AML-193 (cell line): ENCODE results near the gene TFCP2.

Source experiments
- DNase-seq, 2 experiments: peaks; one replicate each; lab custom pipeline; 2025; lab: John Stamatoyannopoulos, UW

The TFCP2 gene

DNA sequence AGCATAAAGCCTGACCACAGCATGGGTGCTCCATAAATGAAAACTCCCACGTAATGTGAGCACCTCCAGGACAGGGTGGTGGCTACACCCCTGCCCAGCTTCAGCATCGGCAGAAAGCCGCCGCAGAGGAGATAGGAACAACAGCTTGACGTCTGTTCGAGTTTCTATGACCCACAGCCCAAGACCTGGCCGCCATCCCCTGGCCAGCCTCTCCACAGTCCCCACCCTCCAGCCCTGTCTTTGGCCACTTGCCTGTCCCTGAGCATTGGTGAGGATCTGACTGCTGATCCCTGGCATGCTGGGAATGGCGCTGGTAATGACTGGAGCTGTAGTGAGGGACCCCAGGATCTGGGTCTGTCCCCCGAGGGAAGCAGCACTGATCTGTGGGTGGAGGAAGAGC is 23.6 kb upstream of the TFCP2 start:
- DNase-seq: no peak

DNA sequence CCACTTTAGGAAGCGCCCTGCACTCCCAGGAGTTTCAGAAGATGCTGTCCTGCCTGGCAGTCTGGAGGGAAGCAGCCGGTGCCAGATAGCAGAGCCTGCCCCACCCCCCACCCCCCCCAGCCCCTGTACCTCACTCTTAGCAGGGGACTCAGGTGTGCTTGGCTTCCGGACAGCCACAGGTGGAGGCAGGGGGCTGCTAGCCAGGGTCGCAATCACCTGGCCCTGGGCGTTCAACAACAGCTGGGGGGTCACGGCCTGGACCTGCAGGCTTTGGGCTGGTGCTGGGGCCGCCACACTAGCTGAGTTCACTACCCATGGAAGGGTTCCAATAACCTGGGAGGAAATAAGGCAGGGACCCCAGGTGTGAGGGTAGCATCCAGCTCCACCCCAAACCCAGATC is 22.9 kb upstream of the TFCP2 start:
- DNase-seq: no peak

DNA sequence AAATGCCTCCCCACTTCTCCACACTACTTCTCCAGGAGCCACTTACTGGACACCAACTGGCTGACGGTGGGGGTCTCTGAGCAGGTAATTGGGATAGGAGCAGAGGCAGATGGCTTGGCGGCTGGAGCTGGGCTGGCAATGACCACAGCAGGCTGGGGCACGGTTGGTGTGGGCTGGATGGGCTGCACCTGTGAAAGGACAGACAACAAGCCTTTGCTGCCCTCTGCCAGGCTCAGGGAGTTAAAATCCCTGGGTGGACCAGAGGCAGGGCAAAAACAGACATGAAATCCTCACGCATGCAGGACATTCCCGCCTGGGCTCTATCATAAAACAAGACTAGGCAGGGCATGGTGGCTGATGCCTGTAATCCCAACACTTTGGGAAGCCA is 19.3 kb upstream of the TFCP2 start:
- no peak for DNase-seq

DNA sequence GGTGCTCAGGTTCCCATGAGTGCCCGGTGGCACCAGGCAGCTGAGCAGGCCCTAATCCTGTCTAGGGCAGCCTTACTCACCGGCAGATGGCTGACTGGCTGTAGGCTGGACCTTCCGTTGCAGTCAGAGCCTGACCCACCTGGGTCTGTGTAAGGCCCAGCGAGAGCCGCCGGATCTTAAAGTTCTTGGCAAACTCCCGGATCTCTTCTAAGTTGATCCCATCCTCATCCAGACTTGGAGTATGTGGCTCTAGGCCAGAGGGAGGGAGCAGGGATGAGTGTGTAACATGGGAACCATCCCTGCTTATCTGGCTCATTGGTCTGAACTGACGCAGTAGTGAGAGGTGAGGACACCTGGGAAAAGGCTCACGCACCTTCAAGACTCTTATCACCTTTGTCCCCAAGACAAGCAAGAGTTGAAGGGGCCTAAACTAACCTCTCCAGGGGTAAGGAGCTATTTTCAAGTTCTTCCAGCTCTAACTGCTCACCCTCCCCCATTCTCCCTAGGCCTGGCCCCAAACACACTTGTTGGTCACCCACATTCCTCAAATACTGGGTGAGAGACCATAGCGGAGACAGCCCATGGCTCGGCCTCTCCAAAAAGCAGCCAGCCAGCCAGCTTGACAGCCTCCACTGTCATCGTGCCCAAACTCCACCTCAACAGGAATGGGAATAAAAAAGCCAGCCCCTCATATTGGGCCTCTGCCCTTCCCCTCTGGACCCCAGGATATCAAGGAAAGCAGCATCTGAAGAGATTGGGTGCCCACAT is 18.8 kb upstream of the TFCP2 start:
- DNase-seq: no peak

DNA sequence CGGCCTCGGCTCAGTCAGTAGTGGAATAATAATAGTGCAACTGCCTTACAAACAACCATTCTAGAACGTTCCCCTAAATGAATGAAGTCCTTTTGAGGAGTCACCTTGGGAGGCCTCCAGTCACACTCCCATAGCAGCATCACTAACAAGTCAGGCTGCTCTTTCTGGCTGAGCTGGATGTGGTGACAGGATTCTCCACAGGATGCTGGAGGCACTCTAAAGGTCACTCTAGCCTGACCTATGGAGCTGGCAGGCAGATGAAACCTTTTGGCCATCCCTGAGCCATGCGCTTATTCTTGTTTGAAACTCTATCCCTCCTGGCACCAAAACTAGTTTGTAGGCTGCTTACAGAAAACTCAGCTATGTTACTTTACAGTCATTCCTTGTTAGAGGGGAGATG is 17.9 kb upstream of the TFCP2 start:
- no peak for DNase-seq

DNA sequence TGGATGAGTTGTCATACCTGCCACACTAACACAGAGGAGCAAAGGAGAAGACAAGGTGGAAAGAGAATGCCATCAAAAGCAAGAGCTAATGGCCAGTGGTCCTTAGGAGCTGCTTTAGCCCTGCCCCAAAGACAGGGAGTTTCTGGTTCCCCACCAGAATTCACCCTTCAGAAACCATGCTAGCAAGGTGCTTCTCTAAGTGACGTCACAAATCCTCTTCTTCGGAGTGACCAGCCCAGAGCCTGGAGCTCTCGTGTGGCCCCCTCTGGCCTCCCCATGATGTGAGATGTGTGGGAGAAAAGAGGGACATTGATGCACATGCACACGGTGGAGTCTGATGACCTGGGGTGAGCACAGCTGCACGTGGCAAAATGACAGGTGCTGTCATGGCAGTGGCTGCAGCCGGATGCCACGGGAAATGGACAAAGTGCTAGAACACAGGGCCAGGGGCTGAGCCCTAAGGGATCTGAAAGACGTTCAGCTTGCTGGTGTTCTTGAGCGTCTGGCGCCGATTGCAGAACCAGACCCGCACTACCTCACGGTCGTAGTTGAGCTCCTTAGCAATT is 16.9 kb upstream of the TFCP2 start:
- no peak for DNase-seq

DNA sequence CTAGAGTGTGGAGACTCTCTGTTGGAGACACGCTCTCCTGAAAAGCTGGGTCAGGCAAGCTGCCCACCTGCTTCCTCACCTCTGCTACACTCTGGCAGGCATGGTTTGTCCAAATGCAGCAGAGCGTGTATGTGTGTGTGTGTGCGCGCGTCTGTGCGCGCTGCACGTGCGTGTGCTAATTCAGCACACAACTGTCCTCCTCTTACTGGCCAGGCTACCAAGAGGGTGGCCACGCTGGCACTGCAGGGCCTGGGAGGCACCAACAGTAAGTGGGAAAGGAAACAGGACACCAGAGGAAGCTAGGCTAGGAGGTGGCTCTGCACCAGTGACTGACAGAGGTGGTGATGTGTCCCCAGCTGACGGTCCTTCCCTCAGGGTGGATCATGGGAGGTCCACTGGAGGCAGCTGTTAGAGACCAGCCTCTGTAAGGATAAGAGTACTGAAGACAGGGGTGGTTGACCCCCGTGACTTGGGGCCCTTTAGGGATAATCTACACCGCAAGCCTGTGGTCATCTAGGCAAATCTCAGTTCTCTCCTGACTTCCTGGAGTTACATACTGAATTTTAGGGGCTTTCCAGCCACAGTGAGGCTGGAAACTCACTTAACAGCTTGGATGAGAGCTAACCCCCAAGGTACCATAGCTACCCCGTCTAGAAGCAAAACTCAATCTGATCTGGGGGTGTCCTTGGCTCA is 15.6 kb upstream of the TFCP2 start:
- DNase-seq: no peak

DNA sequence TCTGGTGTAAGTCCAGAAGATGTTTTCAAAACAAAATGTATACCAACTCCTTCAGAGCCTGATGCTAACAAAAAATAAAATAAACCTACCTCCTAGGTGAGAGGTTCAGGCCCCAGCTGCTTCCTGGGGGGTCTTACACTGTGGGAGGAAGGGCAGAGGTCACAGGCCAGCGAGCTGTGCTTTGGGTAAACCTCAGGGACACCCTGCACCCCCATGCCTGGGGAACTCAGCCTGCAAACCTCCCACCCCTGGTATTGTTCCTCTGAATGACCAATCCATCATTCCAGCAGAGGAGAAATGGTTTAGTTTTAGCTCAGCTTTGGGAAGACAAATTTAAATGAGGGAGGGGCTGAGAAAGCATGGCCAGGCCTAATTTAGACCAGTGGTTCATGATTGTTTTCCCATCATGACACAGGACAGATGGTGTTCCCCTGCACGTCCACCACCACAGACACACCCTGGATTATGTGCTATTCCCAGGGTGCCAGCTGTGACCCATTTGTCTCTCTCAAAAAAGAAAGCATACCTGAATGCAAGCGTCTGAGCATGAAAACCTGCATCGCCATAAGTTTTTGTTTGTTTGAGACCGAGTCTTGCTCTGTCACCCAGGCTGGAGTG is 14.5 kb upstream of the TFCP2 start:
- DNase-seq: no peak

DNA sequence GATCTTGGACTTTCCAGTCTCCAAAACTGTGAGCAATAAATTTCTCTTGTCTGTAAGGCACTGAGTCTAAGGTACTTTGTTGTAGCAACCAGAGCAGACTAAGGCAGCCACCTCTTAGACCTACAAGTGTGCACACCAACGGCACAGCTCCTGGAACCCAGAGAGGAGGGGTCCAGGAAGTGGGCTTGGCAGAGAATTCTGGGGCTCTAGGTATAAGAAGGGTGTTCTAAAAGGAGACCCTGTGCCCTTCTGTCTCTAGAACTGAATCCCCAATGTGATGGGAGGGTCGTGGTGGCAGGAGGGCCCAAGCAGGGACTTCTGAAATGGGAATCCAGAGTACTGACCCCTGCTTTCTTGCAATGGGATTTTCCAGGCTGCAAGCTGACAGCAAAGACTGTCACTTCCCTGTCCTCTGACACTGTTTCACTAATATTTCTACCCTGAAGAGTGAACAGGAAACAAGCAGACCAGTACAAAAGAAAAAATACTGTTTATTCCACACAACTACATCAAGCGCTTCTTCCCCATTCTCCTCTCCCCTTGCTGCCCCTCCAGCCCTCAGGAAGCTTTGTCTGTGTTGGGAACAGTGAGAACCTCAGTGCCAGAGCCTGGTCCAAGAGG is 13.6 kb upstream of the TFCP2 start:
- no peak for DNase-seq

DNA sequence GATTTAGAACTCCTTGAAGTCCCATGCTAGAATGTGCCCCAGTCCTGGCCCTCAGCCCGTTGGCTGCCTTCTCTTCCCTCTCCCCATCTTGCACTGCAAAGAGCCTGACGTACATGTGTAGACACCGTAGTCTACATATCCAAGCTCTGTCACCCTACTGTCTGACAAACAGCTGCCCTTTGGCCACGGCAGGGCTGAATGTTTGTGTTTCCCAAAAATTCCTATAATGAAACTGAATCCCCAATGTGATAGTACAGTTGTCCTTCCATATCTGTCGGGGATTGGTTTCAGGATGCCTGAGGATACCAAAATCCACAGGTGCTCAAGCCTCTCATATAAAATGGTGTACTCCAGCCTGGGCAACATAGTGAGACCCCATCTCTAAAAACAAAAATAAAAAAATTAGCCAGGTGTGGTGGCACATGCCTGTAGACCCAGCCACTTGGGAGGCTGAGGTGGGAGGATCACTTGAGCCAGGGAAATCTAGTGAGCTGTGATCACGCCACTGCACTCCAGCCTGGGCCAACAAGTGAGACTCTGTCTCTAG is 12.3 kb upstream of the TFCP2 start:
- no peak for DNase-seq

DNA sequence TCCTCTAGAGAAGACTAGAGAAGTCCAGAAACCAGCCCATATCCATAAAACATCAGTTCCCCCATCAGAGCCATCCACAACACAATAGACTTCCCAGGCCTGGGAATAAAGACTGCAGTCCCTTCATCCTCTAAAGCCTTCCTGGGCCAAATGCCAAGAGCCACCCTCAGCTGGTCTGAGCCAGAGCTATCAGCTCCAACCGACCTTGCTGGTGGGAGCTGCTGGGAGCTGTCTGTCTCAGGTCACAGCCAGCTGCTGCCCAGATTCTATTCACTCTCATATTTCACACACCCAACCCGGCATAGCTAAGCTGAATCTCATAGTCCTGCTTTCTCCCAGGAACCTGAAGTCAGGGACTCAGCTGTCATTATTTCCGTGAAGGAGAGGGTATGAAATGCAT is 10.9 kb upstream of the TFCP2 start:
- no peak for DNase-seq

DNA sequence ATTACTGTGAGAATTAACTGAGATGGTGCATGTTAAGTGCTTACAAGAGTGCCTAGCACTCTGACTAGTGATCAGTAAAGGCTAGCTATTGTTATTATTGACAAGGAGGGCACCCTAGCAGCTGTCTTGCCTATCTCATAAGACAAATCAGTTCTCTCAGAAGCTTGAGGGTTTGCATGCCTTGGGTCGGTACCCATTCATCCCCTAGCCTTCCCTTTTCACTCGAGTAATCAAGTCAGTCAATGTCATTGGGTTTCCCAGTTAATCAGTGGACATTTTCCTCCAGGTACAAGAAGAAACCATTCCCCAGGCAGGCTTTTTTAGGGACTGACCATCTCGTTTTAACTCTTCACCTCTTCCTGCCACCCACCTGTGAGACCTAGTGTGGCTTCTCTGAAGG is 10.4 kb upstream of the TFCP2 start:
- no peak for DNase-seq

DNA sequence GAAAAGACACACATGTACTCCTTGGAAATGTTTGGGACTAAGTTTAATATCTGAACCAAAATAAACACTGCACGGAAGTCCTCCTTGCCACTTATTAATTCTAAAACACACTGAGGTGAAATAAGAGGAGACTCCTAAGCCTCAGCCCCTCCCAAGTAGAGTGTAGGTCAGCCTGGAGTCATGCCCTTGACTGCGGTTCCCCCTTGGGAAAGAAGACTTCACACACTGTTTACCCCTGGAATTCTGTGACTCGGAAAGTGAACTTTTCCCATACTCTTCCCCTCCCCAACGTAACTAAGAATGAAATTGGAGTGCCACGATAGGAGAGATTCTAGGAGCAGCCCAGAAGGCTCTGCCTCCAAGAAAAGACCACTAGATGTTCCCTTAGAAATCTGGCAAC is 8.6 kb upstream of the TFCP2 start:
- DNase-seq: no peak

DNA sequence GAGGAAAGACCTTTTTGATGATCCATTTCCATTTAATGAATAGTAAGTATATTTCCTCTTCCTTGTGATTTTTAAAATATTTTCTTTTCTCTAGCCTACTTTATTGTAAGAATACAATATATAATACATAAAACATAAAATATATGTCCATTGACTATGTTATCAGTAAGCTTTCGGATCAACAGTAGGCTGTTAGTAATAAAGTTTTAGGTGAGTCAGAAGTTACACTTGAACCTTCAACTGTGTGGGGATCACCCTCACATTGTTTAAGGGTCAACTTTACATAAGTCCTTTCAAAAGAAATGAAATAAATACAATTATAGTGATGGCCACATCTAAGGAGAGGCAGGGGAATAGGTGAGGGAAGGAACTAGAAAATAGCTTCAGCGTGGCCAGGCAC is 5.0 kb upstream of the TFCP2 start:
- DNase-seq: no peak

DNA sequence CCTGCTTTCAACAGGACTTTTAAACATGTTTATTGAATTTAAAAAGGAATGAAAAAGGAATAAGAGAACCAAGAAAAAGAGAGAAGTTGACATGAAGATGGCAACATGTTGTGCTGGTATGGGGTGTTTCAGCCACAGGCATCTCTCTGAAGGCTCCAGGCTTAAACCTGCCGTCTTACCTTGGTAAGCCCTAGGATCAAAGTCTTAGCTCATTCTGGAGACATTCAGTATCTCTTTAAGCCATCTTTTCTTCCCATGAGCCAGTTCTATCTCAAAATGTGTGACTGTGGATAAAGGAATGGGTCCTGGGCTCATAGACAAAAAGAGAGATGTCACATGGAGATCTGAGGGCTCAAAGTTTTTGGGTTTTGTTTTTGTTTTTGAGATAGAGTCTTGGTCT is 1.6 kb upstream of the TFCP2 start:
- DNase-seq: no peak

DNA sequence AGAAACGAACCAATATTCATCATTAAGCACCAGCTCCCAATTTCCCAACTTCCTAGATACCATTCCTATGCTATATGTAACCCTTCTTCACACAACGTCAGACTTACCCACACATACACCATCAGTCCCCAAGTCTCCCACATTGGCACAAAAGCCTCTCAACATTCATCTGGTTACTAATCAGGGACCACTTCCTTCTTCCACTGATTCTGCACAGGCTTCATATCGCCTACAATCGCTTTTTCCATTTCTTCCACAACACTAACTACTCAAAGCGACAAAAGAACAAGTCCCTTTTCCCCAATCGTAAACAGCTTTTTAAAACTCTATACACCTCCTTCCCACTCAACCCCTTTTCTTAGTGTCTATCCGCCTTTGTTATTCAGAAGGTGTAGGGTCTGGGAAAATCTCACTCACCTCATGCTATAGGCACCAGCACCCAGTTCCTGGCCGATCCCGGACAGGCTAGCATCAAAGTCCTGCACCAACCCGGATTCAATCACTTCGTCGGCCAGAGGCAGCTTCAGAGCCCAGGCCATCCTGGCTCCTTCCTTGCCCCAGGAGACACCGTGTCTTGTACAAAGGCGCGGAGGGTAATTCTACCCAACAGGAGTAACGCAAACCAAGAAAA is 936 bp downstream of the TFCP2 start:
- DNase-seq: peak in 1 of 2 experiments; percentile 10

DNA sequence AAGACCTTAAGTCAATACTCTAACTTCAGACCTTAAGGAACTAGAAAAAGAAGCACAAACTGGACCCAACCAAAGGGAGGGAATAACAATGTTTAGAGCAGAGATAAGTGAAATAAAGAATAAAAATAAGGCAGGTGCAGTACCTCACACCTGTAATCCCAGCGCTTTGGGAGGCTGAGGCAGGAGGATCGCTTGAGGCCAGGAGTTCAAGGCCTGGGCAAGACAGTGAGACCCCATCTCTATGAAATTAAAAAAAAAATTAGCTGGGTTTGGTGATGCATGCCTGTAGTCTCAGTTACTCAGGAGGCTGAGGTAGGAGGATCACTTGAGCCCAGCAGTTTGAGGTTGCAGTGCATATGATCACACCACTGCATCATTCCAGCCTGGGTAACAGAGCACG is 9.1 kb downstream of the TFCP2 start:
- no peak for DNase-seq

DNA sequence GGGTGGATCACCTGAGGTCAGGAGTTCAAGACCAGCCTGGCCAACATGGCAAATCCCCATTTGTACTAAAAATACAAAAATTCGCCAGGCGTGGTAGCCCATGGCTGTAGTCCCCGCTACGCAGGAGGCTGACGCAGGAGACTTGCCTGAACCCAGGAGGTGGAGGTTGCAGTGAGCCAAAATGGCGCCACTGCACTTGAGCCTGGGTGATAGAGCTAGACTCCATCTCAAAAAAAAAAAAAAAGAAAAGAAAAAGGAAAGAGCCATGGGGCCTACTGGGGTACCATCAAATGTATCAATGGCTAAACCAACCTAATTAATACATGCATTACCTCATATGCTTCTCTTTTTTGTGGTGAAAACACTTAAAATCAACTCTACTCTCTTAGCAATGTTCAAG is 10.7 kb downstream of the TFCP2 start:
- DNase-seq: no peak

DNA sequence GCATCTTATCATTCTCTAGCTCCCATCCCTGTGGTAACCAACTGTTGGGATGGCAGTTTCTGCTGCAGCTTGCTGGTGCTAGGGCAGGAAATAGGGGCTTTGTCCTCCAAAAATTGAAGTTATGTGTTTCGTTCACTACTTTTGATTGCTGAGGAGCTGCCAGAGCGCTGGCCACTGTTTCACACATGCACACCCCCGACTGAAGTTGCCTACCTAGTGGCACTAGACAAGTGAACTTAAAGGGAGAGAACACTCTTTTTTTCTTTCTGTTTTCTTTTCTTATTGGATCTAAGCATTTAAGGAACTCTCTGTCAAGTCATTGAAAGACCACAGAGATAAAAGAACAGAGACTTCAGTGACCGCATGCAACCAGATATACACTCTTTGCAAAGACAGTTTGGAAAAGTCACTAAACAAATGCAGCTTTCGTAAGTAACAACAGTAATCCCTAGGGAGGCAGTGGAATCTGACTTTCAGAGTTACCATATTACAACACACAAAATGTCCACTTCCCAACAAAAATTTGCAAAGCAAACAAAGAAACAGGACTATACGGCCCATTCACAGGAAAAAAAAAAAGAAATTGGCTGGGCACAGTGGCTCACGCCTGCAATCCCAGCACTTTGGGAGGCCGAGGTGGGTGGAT is 12.0 kb downstream of the TFCP2 start:
- DNase-seq: no peak

DNA sequence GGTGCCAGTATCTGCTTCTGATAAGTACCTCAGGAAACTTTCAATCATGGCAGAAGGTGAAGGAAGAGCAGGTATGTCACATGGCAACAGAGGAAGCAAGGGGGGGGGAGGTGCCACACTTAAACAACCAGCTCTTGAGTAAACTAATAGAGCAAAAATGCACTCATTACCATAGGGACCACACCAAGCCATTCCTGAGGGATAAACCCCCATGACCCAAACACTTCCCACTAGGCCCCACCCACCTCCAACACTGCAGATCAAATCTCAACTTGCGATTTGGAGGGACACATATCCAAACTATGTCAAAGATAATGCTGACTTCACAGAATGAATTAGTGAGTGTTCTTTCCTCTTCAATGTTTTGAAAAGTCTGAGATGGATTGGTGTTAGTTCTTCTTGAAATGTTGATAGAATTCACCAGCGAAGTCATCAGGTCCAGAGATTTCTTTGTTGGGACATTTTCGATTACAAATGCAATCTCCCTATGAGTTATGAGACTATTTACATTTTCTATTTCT is 16.6 kb downstream of the TFCP2 start:
- DNase-seq: no peak

DNA sequence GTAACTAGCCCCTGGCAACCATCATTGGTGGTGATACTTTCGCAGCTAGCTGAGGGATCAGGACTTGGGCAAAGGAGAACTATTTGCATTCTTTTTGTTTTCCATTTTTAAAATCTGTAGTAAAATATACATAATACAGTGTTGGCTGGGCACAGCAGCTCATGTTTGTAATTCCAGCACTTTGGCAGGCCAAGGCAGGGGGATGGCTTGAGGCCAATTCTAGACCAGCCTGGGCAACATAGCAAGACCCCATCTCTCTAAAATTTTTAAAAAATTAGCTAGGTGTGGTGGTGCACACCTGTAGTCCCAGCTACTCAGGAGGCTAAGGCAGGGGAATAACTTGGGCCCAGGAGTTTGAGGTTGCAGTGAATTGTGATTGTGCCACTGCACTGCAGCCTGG is 20.0 kb downstream of the TFCP2 start:
- DNase-seq: no peak
